HuH-7 (cell line): ENCODE results near the gene SNRPA.

Source experiments
- DNase-seq: peaks from one replicate; pipeline ENCODE4 v3.0.0; 2011; ENCODE audit warnings: low spot score

The SNRPA gene

GRCh38 chr19:40750874-40751537 is at the start of gene SNRPA:
SNRPA (plus strand) TSS chr19:40751203; CDS start chr19:40751409, 206 bp downstream.
- peak; percentile 93 for DNase-seq

DNA sequence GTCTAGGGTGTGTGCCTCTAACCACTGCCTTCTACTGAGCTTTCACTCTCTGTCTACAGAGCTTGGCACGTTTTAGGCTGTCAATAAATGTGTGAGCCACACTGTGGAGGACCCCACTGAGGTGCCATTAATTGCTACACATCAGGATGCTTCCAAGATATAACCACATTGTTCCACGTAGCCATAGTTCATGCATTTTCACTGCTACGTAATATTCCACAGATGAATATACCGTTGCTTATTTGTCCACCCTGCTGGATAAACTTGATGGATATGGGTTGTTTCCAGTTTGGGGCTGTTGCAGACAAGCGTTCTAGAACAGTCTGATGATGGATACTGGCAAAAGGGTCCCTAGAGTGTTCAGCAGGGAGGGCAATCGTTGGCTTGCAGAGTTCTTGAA is 49.2 kb upstream of the SNRPA start:
- no peak for DNase-seq

GRCh38 chr19:40702337-40703012 is 48.5 kb upstream of the SNRPA start:
- peak; percentile 81 for DNase-seq

GRCh38 chr19:40703029-40703755 is 47.8 kb upstream of the SNRPA start:
- DNase-seq, result no peak

DNA sequence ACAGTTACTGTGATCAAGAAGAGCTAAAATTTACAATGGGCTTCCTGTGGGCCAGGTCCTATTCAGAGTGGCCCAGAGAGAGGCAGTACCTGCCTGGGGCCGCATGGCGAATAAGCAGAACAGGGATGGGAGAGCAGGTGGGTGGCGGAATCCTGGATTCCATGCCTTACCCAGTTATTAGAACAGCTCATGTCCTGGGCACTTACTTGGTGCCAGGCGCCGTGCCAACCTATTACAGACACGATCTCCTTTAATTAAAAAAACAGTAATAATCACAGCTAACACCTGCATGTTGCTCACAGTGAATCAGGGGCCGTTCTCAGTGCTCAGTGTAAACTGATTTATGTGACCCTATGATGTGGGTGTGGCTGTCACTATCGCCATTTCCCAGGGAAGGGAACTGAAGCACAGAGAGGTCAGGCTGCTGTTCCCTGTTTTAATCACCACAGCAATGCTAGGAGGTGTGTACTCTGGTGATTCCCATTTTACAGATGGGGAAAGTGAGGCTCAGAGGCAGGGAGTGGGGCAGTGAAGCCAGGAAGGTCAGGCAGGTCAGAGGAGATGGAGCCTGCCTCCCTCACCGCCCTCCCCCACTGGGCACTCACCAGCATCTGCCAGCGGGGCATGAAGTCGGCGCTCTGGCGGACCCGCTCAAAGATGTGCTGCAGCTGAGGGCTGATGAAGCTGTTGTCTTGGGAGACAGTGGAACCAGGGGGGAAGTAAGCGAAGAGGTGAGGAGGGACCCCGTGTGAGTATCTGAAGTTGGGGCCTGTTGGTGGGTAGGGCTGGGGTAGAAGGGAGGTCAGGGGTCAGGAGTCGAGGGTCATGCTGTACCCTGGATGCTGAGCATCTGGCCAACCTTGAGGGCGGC is 46.3 kb upstream of the SNRPA start:
- DNase-seq, result no peak

DNA sequence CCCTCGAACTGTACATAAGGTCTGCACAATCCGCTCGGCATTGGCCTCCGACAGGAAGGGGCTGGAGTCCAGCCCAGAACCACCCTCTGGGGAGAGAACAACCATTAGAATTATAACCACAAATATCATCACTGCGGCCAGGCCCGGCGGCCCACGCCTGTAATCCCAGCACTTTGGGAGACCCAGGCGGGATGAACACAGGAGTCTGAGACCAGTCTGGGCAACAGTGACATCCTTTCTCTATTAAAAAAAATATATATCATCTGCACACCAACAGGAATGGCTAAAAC is 45.7 kb upstream of the SNRPA start:
- no peak for DNase-seq

GRCh38 chr19:40705950-40706619 is 44.9 kb upstream of the SNRPA start:
- DNase-seq, result no peak

- no peak for DNase-seq
Measured at GRCh38 chr19:40707615-40708014, 43.4 kb upstream of the SNRPA start.

GRCh38 chr19:40709817-40710216 is 41.2 kb upstream of the SNRPA start:
- no peak for DNase-seq

- no peak for DNase-seq
Measured at GRCh38 chr19:40713939-40714338, 37.1 kb upstream of the SNRPA start.

GRCh38 chr19:40714441-40715299 is 36.3 kb upstream of the SNRPA start:
- peak; percentile 98 for DNase-seq

DNA sequence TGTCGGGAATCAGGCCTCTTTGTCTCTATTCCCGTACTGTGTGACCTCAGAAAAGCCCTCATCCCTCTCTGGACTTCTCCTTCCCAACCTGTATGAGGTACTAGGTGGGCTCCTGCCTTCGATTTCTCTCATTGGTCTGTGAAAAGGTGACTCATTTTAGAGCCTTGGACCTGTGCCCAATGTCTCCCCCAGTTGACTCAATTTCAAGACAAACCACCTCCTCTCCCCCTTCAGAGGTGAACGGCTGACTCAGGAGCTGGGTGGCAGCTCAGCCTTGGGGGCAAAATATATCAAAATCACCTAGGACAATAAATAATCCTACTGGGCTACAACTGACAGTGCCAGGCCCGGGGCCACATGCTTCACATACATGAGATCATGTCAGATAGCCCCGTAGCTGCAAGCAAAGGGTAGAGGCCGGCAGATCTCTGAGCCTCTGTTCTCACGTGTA is 34.9 kb upstream of the SNRPA start:
- no peak for DNase-seq

DNA sequence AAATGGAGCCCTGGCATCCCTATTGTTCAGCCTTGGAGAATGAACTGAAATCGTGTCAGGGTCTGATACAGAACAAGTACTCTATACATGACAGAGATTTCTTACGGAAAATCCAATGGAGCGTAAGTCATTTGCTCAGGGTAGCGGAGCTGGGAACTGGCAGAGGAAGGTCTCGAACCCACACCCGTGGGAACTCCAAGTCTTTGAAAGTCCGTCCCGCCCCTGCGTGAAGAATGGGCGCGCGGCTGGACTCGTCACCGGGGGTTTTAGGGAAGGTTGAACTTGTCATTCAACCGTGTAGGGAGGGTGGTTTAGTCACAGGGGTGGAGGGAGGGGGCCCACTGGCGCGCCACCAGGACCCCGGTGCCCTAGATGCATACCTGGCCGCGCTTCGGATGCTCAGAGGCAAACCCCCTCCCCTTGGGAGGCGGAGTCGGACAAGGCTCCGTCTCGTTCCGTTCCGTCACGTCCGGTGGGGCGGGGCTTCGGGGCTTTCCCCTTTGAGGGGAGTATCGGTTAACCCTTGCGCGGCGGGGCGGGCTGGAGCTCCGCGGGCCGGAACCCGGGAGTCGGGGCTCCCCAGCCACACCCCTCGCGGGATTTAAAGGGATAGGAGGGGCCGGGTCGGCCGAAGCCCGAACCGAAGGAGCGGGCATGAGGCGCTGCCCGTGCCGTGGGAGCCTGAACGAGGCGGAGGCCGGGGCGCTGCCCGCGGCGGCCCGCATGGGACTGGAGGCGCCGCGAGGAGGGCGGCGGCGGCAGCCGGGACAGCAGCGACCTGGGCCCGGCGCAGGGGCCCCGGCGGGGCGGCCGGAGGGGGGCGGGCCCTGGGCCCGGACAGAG is 34.3 kb upstream of the SNRPA start, which contains the start of the genes COQ8B and ITPKC:
COQ8B (minus strand) TSS at position 405 of the 843 bp plus-strand sequence. CDS start 2,254 bp downstream, outside the sequence.
ITPKC (plus strand) TSS at position 631 of the 843 bp plus-strand sequence; CDS start at position 655, 24 bp downstream.
- peak; percentile 94 for DNase-seq

DNA sequence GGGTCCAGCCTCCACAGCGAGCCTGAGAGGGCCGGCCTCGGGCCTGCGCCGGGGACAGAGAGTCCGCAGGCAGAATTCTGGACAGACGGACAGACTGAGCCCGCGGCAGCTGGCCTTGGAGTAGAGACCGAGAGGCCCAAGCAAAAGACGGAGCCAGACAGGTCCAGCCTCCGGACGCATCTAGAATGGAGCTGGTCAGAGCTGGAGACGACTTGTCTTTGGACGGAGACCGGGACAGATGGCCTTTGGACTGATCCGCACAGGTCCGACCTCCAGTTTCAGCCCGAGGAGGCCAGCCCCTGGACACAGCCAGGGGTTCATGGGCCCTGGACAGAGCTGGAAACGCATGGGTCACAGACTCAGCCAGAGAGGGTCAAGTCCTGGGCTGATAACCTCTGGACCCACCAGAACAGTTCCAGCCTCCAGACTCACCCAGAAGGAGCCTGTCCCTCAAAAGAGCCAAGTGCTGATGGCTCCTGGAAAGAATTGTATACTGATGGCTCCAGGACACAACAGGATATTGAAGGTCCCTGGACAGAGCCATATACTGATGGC is 33.6 kb upstream of the SNRPA start:
- no peak for DNase-seq

DNA sequence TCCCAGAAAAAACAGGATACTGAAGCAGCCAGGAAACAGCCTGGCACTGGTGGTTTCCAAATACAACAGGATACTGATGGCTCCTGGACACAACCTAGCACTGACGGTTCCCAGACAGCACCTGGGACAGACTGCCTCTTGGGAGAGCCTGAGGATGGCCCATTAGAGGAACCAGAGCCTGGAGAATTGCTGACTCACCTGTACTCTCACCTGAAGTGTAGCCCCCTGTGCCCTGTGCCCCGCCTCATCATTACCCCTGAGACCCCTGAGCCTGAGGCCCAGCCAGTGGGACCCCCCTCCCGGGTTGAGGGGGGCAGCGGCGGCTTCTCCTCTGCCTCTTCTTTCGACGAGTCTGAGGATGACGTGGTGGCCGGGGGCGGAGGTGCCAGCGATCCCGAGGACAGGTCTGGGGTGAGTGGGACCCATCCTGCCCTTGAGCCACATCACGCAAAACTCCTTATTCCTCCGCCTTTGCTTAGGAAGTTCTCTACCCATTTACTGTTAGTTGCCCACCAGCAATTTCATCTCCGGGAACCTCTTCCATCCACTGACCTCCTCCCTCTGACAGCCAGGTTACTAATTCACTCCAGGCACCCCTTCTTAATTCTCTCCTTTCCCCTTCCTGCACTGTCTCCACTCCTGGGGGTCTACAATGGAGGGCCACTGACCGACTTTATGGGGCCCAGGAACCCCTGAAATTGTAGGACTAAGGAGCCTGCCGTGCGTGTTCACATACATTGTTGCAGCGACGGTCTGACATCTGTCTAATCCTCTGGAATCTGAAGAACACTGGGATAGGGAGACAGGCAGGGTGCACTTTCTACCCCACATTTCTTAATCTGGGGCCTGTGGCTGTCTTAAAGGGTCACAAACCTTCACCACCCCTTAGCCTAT is 32.9 kb upstream of the SNRPA start:
- no peak for DNase-seq

DNA sequence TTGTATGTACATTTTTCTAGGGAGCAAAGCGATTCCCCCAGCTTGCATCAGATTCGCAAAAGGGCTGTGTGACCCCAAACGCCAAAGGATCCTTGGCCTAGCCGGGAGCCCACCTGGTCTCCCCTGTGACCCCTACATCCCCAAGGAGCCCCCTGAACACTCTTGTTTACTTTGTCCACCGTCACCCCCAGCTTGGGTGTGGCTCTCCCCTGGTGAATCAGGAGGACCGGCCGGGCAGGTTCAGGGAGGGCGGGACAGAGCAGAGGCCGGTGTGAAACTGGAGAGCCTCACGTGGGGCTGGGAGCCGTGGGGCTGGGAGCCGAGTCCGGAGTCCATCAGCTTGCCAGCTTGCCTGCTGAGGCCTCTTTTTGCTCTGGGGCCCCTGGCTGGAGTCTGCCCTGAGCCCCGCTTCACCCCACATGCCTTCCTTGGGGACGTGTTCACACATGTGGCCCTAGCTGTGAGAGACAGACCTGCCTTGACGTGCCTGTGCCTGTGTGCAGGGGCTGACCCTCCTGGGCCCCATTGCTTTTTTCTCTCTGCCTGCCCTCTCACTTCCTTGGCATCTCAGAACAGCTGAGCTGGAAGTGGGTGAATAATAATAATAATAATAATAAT is 32.1 kb upstream of the SNRPA start:
- peak; percentile 88 for DNase-seq

- DNase-seq, result no peak
Measured at GRCh38 chr19:40719414-40719894, 31.5 kb upstream of the SNRPA start.

DNA sequence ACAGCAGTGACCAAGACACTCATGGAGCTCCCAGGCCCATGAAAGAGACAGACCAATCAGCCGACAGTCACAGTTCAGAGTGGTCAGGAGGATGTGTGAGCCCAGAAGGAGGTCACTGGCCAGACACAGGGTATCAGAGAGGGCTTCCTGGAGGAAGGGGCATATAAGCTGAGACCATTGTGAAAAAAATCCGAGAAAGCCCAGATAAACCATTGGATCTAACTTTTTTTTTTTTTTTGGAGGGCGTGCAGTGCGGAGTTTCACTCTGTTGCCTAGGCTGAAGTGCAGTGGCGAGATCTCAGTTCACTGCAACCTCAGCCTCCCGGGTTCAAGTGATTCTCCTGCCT is 29.9 kb upstream of the SNRPA start:
- DNase-seq, result no peak
